Cardiac septum (tissue), 1 donor: ENCODE data around the gene SPATA20. TPM values are rescaled to one million over a fixed set of nuclear protein-coding genes. Genes with fewer than 3 reads are reported as not detected.

Source experiments
- DNase-seq: peaks from one replicate; pipeline ENCODE4 v3.0.0-alpha.2; 2020; ENCODE audit warnings: low spot score
- intact Hi-C: fragments of 100-400 bp; cut with DNase I; formaldehyde crosslinking; loops from one replicate; pipeline ENCODE4 v1.14.0; 2022
- total RNA-seq: library from RNA; stranded (reverse); fragmentation: NEBNext Ultra II Directional; extraction: Animal tissue kit (Norgen Biotek cat#: 25700); gene quantifications from one replicate; pipeline ENCODE4 v1.2.1, GENCODE V29; 2021
- donor health status: DM: no; HTN: no; CAD: no.

Gene SPATA20
- total RNA-seq, 1 donor from 2014 or later: 51.9 TPM

DNA sequence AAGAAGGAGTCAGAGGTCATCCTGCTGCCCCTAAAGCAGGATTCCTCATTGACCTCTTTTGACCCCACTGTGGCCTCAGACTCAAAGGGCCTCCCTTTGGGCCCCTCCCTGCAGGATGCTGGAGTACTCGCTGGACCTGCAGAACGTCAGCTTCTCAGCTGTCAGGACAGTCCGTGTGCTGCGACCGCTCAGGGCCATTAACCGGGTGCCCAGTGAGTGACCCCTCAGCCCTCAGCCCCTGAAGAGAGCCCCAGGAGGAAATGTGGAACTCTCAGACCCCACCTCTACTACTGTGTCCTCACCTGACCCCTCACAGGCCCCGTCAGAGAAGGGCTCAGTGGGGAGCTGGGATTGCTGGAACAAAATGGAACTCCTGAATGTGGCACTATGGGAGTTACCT is 22.6 kb downstream of the SPATA20 start:
- intact Hi-C loops: no loop called here
- DNase-seq: no peak

DNA sequence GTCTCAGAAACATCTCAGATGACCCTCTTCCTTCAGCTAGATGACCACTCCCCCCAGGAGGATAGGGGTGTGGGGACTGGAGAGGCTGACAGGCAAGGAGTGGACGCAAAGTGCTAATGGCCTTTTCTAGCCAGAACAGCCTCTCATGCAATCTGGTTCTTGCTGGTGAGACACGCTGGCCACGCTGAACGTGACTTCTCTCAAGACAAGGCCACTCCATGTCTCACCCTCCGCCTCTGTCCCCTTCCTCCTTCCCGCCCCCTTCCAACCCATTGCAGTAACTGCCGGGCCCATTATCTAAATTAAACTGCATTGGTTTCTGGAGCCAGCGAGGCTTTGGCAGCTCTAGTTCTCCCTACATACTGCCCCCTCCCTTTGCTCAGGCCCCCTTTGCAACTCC is 23.1 kb downstream of the SPATA20 start:
- intact Hi-C loops: no loop called here
- DNase-seq: no peak

DNA sequence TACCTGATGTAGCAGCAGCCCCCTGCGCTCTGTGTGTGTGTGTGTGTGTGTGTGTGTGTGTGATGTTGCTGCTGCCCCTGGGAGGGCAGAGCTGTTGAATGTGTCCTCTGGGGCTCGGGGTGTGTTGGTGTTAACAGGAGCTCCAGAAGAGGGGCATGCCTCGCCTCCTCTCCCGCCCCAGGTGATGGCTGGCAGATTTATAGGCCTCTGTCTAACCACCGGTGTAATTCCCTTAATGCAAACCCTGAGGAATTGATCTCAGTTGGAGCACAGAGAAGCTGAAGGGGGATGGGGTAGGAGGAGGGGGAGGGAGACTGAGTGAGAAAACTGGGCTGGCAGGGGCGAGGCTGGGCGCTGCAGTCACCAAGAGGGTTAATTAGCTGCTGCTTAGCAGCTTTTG is 23.6 kb downstream of the SPATA20 start:
- DNase-seq: no peak
- intact Hi-C loops: no loop called here

DNA sequence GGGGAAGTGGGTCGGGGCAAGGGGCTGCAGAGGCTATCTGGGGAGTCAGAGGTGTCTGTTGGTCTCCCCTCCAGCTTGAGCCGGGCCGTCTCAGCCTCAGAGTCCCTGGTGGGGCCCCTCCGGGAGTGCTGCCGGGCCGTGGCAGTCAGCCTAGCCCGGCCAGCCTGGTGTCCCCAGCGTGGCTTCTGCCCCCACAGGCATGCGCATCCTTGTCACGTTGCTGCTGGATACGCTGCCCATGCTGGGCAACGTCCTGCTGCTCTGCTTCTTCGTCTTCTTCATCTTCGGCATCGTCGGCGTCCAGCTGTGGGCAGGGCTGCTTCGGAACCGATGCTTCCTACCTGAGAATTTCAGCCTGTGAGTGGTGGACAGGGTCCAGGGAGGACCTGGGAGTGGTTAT is 24.7 kb downstream of the SPATA20 start:
- intact Hi-C loops: no loop called here
- DNase-seq: no peak

DNA sequence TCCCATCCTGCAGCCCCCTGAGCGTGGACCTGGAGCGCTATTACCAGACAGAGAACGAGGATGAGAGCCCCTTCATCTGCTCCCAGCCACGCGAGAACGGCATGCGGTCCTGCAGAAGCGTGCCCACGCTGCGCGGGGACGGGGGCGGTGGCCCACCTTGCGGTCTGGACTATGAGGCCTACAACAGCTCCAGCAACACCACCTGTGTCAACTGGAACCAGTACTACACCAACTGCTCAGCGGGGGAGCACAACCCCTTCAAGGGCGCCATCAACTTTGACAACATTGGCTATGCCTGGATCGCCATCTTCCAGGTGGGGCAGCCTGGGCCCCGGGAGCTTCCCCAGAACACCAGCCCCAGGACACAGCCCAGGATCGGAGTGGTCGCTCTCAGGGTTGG is 25.6 kb downstream of the SPATA20 start:
- intact Hi-C loops: no loop called here
- DNase-seq: no peak

DNA sequence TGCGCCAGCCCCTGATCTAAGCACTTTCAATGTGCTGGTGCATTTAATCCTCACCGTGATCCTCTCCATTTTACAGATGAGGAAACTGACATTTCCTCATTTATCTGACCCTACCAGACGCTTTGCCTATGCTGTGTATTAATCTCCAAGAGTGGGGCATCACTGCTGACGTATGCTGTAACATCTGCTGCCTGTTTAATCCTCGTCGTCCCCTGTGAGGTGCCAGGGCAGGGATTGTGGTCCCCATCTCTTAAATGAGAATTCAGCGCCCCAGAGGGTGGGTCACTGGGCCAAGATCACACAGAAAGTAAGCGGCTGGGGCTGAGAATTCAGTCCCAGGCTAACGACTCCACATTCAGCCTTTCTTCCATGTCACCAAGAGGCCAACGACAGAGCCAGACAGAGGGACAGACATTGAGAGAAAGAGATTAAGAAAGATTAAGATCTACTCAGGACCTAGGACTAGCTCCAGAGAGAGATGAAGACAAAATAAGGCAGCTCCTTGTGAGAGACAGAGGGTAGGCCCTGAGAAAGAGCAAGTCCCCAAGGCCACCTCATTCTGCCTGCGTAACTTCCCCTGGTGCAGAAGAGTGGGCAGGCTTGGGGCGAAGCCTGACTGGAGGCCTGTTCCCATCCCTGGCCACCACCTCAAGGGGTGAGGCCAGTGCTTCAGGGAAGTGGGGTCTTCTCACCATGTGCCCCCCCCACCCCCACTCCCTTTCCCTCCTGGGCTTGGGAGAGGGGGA is 27.1 kb downstream of the SPATA20 start:
- intact Hi-C loops: no loop called here
- DNase-seq: no peak

DNA sequence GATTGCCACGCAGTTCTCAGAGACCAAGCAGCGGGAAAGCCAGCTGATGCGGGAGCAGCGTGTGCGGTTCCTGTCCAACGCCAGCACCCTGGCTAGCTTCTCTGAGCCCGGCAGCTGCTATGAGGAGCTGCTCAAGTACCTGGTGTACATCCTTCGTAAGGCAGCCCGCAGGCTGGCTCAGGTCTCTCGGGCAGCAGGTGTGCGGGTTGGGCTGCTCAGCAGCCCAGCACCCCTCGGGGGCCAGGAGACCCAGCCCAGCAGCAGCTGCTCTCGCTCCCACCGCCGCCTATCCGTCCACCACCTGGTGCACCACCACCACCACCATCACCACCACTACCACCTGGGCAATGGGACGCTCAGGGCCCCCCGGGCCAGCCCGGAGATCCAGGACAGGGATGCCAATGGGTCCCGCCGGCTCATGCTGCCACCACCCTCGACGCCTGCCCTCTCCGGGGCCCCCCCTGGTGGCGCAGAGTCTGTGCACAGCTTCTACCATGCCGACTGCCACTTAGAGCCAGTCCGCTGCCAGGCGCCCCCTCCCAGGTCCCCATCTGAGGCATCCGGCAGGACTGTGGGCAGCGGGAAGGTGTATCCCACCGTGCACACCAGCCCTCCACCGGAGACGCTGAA is 28.7 kb downstream of the SPATA20 start:
- intact Hi-C loops: no loop called here
- DNase-seq: no peak

DNA sequence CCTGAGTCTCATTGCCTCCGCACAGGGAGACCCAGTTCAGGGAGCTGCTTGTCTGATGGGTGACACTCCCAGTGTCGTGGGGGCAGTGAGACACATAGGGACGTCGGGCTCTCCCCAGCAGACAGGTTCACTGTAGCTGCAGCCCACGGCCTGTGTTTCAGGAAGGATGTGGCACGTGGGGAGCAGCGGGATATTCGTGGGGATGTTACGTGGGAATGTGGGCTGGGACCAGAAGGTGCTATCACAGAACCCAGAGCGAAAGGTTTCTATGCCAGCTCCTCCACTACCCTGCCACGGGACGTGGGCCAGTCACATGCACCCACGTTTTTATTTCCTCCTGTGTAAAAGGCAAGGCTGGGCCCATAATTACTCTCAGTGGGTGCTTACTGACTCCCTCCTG is 29.9 kb downstream of the SPATA20 start:
- no peak for DNase-seq
- intact Hi-C loops: no loop called here

DNA sequence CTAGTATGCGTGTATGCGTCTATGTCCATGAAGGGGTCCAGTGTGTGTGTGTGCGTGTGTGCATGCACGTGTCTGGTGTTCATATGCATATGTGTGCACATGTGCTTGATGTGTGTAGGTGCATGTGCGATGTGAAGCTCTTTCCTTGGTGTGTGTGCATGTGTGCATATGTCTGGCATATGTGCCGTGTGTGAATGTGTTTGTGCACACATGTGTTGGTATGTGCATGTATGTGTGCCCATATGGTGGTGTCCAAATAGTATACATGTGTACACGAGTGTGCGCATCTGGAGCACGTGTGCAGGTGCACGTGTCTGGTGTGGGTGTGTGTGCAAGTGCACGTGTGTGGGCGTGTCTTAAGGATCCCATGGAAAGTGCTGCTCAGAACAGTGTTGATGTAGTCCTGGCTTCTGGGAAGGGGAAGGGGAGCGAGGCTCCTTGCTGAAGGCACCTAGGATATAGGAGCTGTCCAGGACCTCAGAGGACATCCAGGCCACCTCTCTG is 30.5 kb downstream of the SPATA20 start:
- DNase-seq: no peak
- intact Hi-C loops: no loop called here

DNA sequence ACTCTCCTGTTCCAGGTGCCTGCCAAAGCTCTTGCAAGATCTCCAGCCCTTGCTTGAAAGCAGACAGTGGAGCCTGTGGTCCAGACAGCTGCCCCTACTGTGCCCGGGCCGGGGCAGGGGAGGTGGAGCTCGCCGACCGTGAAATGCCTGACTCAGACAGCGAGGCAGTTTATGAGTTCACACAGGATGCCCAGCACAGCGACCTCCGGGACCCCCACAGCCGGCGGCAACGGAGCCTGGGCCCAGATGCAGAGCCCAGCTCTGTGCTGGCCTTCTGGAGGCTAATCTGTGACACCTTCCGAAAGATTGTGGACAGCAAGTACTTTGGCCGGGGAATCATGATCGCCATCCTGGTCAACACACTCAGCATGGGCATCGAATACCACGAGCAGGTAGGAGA is 31.2 kb downstream of the SPATA20 start:
- intact Hi-C loops: no loop called here
- DNase-seq: no peak

DNA sequence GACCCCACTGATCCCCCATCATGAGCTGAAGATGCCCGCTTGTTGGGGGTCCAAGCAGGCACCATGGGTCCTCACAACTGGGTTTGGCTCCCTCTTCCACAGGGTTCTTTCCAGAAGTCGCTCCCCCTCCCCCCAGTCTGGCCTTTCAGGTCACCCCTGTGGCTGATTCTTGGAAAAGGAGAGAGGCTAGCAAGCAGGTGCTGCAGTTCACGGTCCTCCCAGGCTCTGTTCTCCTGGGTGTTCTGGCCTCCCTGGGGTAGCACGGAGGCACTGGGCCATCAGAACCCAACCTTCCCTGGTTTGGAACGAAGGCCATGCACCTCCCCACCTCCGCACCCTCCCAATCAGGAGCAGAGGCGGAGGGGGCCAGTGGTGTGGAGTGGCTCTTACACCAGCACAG is 32.4 kb downstream of the SPATA20 start:
- intact Hi-C loops: no loop called here
- no peak for DNase-seq

DNA sequence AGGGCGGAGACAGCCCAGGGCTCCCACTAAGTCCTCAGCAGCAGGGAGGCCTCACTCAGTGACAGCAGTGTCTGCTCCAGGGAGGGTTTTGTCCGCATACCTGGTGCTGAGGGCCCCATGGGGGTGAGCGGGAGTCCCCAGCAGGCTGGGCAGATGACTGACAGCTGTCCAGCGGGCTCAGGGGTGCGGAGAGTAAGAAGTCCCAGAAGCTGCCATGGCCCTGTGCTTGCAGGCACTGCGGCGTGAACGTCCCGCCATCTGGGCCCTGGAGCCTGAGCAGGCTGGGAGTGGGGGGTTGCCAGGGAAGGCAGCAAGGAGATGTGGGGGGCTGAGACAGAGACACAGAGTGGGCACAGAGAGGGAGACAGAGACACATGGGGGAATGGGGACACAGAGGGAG is 33.7 kb downstream of the SPATA20 start:
- DNase-seq: no peak

DNA sequence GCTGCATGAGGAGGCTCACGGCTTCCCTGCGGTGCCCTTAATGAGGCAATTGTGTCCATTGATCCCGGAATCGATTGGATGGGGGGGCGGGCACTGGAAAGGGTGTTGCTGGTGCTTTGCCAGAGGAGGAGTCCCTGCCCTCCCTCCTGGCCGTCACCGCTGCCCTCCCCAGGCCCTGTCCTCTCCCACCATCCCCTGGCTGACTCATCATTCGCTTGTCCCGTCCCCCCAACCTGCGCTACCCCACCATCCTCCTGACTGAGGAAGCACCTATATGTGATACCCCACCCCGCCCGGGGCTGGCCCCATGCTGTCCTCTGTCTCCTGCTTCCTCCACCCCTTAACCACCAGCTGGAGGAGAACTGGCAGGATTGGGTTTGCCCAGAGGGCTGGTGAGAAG is 34.3 kb downstream of the SPATA20 start:
- intact Hi-C loops: no loop called here
- no peak for DNase-seq

More for the DNA sequence above, 33.7 kb downstream of the SPATA20 start:
- intact Hi-C loops: no loop called here

DNA sequence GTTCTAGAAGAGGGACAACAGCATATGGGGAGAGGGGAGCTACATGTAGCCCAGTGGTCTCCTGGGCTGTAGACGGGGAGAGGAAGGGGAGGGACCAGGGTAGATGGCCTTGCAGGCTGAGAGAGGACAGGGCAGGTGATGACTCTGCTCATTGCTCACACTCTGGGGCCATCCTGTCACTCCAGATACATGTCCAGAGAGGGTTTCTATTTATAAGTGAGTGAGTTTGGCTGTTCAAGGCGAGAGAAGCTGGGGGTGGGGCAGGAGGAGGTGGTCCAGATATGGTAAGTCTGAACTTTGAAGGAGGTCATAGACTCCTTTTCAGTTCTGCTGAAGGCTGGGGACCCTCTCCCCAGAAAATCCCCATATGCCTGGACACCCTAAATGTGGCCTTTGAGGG is 35.8 kb downstream of the SPATA20 start:
- intact Hi-C loops: no loop called here
- DNase-seq: no peak

DNA sequence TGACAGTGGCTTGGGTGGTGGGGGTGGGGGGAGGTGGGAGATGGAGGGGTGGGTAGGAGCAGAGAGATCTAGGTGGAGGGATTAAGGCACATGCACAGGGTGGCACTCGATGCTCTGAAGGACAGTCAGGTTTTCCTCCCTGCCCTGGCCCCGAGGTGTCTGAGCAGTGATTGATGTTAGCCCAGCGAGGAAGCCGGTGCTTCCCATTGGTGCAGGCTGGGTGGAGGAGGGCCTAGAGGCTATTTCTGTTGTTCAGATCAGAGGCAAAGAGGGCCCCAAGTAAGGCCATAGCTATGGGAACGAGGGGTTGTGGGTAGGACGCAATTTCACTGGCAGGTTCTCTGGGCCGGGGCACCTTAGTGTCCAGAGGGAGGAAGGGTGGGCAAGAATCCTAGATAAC is 36.7 kb downstream of the SPATA20 start:
- intact Hi-C loops: no loop called here

DNA sequence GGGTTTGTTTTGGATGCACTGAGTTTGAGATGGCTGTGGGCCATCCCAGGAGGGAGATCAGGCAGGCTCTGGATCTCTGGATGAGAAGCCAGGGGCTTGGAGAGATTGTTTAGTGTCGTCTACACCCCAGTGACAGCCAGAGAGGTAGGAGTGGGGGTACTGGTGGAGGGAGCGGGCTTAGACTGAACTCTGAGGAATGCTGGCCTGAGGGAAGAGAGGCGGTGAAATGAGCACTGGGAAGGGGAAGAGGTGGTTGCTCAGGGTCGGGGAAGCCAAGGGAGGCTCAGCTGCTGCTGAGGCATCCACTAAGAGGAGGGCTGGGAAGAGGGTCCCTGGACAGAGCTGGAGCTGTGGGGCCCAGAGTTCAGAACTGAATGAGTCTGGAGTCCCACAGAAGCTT is 37.1 kb downstream of the SPATA20 start:
- no peak for DNase-seq
- intact Hi-C loops: no loop called here

More for the DNA sequence above, 36.7 kb downstream of the SPATA20 start:
- DNase-seq: no peak

DNA sequence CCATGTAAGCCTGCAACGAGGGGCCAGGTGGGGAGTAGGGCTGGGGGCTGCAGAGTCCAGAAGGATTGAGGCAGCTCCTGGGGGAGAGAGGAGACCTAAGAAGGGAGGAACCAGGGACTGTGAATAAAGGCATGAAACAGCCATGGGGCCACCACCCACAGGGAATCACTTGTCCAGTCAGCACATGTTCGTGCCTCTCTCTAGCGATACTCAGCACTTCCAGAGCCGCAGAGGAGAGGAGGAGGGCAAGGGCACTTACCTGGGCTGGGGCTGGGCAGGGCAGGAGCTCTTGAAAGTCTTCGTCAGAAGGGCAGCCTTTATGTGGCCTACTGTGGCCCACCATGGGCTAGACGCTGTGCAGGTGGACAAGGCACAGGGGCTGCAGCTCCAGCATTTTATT is 37.8 kb downstream of the SPATA20 start:
- intact Hi-C loops: no loop called here
- DNase-seq: no peak

DNA sequence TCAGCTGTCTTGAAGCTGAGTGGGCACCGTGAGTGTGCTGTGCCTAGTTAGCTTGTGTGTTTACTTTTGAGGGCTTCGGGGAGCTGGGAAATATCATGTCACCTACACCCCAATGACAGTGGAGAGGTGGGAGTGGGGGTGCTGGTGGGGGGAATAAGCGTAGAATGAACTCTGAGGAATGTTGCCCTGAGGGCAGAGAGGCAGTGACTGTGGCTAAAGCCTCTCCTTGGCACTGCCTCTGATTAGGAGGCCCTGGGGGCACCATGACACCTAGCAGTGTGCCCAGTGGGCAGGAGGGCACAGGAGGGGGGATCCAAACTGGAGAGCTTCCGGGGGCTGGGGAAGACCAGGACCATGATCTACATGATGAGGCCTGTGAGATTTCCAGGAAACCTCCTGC is 38.4 kb downstream of the SPATA20 start:
- DNase-seq: no peak
- intact Hi-C loops: no loop called here

DNA sequence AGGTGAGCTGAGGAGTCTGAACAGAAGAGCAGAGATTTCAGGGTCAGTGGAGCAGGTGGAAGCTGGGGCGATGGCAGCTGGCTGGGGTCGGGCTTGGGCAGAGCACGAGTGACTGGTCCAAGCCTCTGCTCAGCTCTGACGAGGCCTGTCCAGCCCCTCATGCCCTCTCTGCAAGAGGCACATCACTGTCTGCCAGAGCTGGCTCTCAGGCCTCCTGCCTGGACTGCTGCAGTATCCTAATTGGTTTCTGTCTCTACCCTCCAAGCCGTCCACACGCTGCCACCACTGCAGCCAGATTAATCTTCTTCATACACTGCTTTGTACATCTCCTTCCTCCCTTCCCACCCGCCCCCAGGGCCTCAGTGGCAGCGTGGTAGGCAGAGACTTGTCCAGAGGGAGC is 38.9 kb downstream of the SPATA20 start:
- no peak for DNase-seq
- intact Hi-C loops: no loop called here

DNA sequence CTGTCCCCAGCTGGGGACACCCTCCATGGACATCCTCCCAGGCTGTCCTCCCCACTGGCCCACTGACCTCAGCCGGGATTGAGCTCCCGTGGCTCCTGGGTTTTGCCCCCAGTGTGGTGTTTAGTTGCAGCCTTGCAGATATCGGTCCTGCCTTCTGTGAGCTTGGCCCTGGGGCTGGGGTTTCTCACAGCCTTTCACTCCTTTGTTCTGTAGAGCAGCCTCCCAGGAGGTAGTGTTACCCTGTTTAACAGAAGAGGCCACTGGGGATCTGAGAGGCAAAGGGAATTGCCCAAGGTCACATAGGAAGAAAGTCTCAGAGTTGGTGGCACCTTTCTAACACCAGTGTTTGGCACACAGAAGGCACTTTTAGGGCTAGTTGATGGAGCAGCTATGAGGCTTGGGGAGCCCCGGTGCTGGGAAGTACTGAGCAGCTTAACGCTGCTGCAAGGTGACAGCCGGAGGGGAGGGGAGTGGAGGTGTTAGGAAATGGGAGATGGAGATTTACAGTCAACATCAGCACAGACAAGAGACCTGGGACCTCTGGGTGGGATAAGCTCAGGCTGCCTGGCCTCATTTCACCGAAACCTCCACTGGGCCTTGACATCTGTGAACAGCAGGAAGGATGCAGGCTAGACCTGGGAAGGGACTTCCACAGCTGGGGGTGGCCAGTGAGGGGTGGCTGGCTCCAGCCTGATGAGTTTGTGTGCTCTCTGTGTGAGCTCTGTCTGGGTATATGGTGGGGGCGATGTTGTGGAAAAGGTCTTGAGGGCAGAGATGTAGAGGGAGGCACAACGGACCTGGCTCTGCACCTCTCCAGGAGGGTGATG is 39.7 kb downstream of the SPATA20 start:
- DNase-seq: no peak
- intact Hi-C loops: no loop called here

DNA sequence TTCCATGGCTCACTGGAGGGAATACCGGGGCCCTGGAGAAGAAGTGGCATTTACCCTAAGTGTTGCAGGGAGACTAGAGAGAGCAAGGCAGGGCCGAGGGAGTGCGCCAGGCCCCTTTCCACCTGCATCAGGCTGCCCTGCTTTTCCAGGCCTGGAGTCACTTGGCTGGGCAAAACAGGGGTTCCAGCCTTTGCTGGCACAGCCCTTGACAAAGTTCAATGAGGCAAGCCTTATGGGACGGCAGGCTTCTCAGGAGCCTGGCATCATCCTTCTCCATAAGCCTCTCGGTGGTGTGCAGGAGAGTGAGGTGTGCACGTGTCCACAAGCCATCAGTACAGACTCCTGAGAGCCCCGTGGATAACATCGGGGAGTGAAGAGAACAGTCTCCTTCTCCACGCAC is 40.6 kb downstream of the SPATA20 start:
- intact Hi-C loops: no loop called here

More for the DNA sequence above, 40.6 kb downstream of the SPATA20 start:
- no peak for DNase-seq
